Measurements from ENCODE around the gene SF3B3.
"Not testable (repeated sequence)": the region's sequence is repeated elsewhere in the genome, so short reads cannot be mapped to it uniquely, and the experiment has no call there.

SF3B3 gene

GRCh38 chr16:70510216-70510615 is 13.4 kb upstream of the SF3B3 start:
- DNase-seq (ENCODE audit: low read depth in 2 of 3, low spot score in 1 of 3), result no peak

GRCh38 chr16:70511833-70512232 is 11.8 kb upstream of the SF3B3 start:
- DNase-seq (ENCODE audit: low read depth in 2 of 3, low spot score in 1 of 3), result no peak

GRCh38 chr16:70512456-70512855 is 11.2 kb upstream of the SF3B3 start:
- DNase-seq (ENCODE audit: low read depth in 2 of 3, low spot score in 1 of 3), result no peak

- no peak for DNase-seq (ENCODE audit: low read depth in 2 of 3, low spot score in 1 of 3)
These were observed 2.9 kb upstream of the SF3B3 start for GRCh38 chr16:70520612-70521297.

- DNase-seq (ENCODE audit: low read depth in 2 of 3, low spot score in 1 of 3), result no peak
These were observed 1.2 kb upstream of the SF3B3 start for GRCh38 chr16:70522216-70523075.

- DNase-seq (ENCODE audit: low read depth in 2 of 3, low spot score in 1 of 3), result peak; percentile 84 to 89 (median 88)
These were observed 407 bp upstream of the SF3B3 start, which contains the start of gene COG4 for GRCh38 chr16:70523076-70523742. Gene COG4 (minus strand): TSS chr16:70523554. CDS start chr16:70523543, 11 bp downstream.

- not testable (repeated sequence) for DNase-seq (ENCODE audit: low read depth in 2 of 3, low spot score in 1 of 3)
These were observed 796 bp downstream of the SF3B3 start for GRCh38 chr16:70524399-70524825.

- DNase-seq (ENCODE audit: low read depth in 2 of 3, low spot score in 1 of 3), result no peak
These were observed 2.8 kb downstream of the SF3B3 start for GRCh38 chr16:70526403-70526802.

GRCh38 chr16:70527315-70527996 is 3.8 kb downstream of the SF3B3 start:
- DNase-seq (ENCODE audit: low read depth in 2 of 3, low spot score in 1 of 3), result no peak

- no peak for DNase-seq (ENCODE audit: low read depth in 2 of 3, low spot score in 1 of 3)
These were observed 5.6 kb downstream of the SF3B3 start for GRCh38 chr16:70529051-70529777.

GRCh38 chr16:70529954-70530353 is 6.3 kb downstream of the SF3B3 start:
- not testable (repeated sequence) for DNase-seq (ENCODE audit: low read depth in 2 of 3, low spot score in 1 of 3)

GRCh38 chr16:70534971-70535370 is 11.4 kb downstream of the SF3B3 start:
- DNase-seq (ENCODE audit: low read depth in 2 of 3, low spot score in 1 of 3), result no peak

GRCh38 chr16:70540994-70541393 is 17.4 kb downstream of the SF3B3 start:
- no peak for DNase-seq (ENCODE audit: low read depth in 2 of 3, low spot score in 1 of 3)

GRCh38 chr16:70544548-70544947 is 20.9 kb downstream of the SF3B3 start:
- DNase-seq (ENCODE audit: low read depth in 2 of 3, low spot score in 1 of 3), result no peak

- no peak for DNase-seq (ENCODE audit: low read depth in 2 of 3, low spot score in 1 of 3)
These were observed 25.3 kb downstream of the SF3B3 start for GRCh38 chr16:70548936-70549335.

GRCh38 chr16:70550082-70550481 is 26.5 kb downstream of the SF3B3 start:
- no peak for DNase-seq (ENCODE audit: low read depth in 2 of 3, low spot score in 1 of 3)

GRCh38 chr16:70551788-70552187 is 28.2 kb downstream of the SF3B3 start:
- no peak for DNase-seq (ENCODE audit: low read depth in 2 of 3, low spot score in 1 of 3)

GRCh38 chr16:70552675-70553074 is 29.1 kb downstream of the SF3B3 start:
- no peak for DNase-seq (ENCODE audit: low read depth in 2 of 3, low spot score in 1 of 3)

GRCh38 chr16:70553645-70554044 is 30.0 kb downstream of the SF3B3 start:
- no peak for DNase-seq (ENCODE audit: low read depth in 2 of 3, low spot score in 1 of 3)

GRCh38 chr16:70556063-70556462 is 32.4 kb downstream of the SF3B3 start:
- DNase-seq (ENCODE audit: low read depth in 2 of 3, low spot score in 1 of 3), result no peak

All from stimulated activated CD4-positive, alpha-beta T cell treated with anti-CD3 and anti-CD28 coated beads, Interleukin-12 subunit alpha, Interleukin-12 subunit beta, amount 100 ng/mL, for 48 hours (primary cell).